Keratinocyte (primary cell): Measurements from ENCODE around the gene ENPP1. TPM values are rescaled to one million over a fixed set of nuclear protein-coding genes. Genes with fewer than 3 reads are reported as not detected.

Experiments used
- DNase-seq: peaks from one replicate; pipeline ENCODE4 v3.0.0-alpha.2; 2011; ENCODE audit warnings: low read depth, missing footprints, low spot score
- FAIRE-seq: peaks from 2 replicates; lab custom pipeline; 2011; peaks lifted over from hg19 to GRCh38; lab: Jason Lieb, UNC
- H2AFZ ChIP-seq: 2 replicates; pipeline ENCODE4 v1.6.0; 2012; ENCODE audit warnings: low read length, control low read depth, inconsistent platforms; ENCODE audit not compliant: control insufficient read depth
- H3K27ac ChIP-seq: 2 replicates; pipeline ENCODE4 v1.5.1; 2011; ENCODE audit warnings: low read length; ENCODE audit not compliant: control insufficient read depth, insufficient read depth
- H3K27me3 ChIP-seq: 3 replicates; pipeline ENCODE4 v1.6.0; 2011; ENCODE audit warnings: low read length; ENCODE audit not compliant: control insufficient read depth, insufficient read depth; ENCODE audit errors: extremely low read depth
- H3K36me3 ChIP-seq, 2 experiments: 2 replicates in 1 of 2; 3 replicates in 1 of 2; pipeline ENCODE4 v1.5.1; 2011; ENCODE audit warnings: low read length in 2 of 2, mild to moderate bottlenecking in 1 of 2; ENCODE audit not compliant: control insufficient read depth in 2 of 2, insufficient read depth in 2 of 2; ENCODE audit errors: extremely low read depth in 1 of 2
- H3K4me1 ChIP-seq: 3 replicates; pipeline ENCODE4 v1.5.1; 2011; ENCODE audit warnings: low read length; ENCODE audit not compliant: control insufficient read depth, insufficient read depth; ENCODE audit errors: extremely low read depth
- H3K4me2 ChIP-seq: 3 replicates; pipeline ENCODE4 v1.6.0; 2011; ENCODE audit warnings: low read depth, low read length; ENCODE audit not compliant: control insufficient read depth, insufficient read depth; ENCODE audit errors: extremely low read depth
- H3K4me3 ChIP-seq, 3 experiments: fragments of 200-600 bp in 1 of 3; sonication (generic) in 1 of 3; 2 replicates in 2 of 3; 3 replicates in 1 of 3; pipeline ENCODE4 v1.5.1; 2011 to 2016; ENCODE audit warnings: low read length in 3 of 3, mild to moderate bottlenecking in 3 of 3, control low read depth in 2 of 3, inconsistent platforms in 1 of 3, low read depth in 1 of 3, mixed read lengths in 1 of 3, mixed run types in 1 of 3, moderate library complexity in 1 of 3; ENCODE audit not compliant: control insufficient read depth in 2 of 3, insufficient read depth in 2 of 3; ENCODE audit errors: extremely low read depth in 1 of 3
- H3K79me2 ChIP-seq: 2 replicates; pipeline ENCODE4 v1.6.0; 2012; ENCODE audit warnings: low read length; ENCODE audit not compliant: control insufficient read depth, insufficient read depth
- H3K9ac ChIP-seq: 3 replicates; pipeline ENCODE4 v1.6.0; 2011; ENCODE audit warnings: low read length; ENCODE audit not compliant: control insufficient read depth, insufficient read depth; ENCODE audit errors: extremely low read depth
- H3K9me1 ChIP-seq: 3 replicates; pipeline ENCODE4 v1.6.0; 2011; ENCODE audit warnings: low read length; ENCODE audit not compliant: control insufficient read depth, insufficient read depth; ENCODE audit errors: extremely low read depth
- H3K9me3 ChIP-seq: 2 replicates; pipeline ENCODE4 v1.5.1; 2012; ENCODE audit warnings: low read depth, low read length; ENCODE audit not compliant: control insufficient read depth
- H4K20me1 ChIP-seq: 3 replicates; pipeline ENCODE4 v1.6.0; 2011; ENCODE audit warnings: low read length; ENCODE audit not compliant: control insufficient read depth, insufficient read depth; ENCODE audit errors: extremely low read depth
- CTCF ChIP-seq, 3 experiments: IDR thresholded peaks in 1 of 3; conservative IDR thresholded peaks in 1 of 3; optimal IDR thresholded peaks in 1 of 3; 2 replicates in 2 of 3; 3 replicates in 1 of 3; pipeline versions ENCODE3 to v1.5.1; 2011; ENCODE audit warnings: low read length in 3 of 3, mild to moderate bottlenecking in 3 of 3, moderate library complexity in 2 of 3, control low read depth in 1 of 3, inconsistent platforms in 1 of 3; ENCODE audit not compliant: insufficient read depth in 2 of 3; ENCODE audit errors: extremely low read depth in 1 of 3
- EZH2 ChIP-seq: IDR thresholded peaks from one replicate; pipeline ENCODE4 v1.6.1; 2012; ENCODE audit warnings: inconsistent platforms, mild to moderate bottlenecking, low read length, moderate library complexity
- dilution Hi-C: fragments of 300-500 bp; cut with MboI; formaldehyde crosslinking; loops from one replicate; pipeline ENCODE4 v1.7.0; 2020; ENCODE audit warnings: low sequenced_read_pairs; ENCODE audit not compliant: extremely low pct_ligation_motif_present
- polyA plus RNA-seq, 5 experiments: library from polyadenylated mRNA; depleted of rRNA in 3 of 5; stranded (reverse) in 3 of 5; stranded (forward) in 1 of 5; unstranded in 1 of 5; fragments of >200 nt; gene quantifications; 1 replicate in 1 of 5; 2 replicates in 3 of 5; 3 replicates in 1 of 5; pipeline versions ENCODE4 v1.2.1 to v1.2.3, GENCODE V29; 2011 to 2012; ENCODE audit warnings: missing spikeins in 2 of 5, low read depth in 1 of 5, low replicate concordance in 1 of 5

ENPP1 gene
- polyA plus RNA-seq, 1 donor (not counting 4 experiments of a cell fraction or from before 2014, with no cell fraction given): 0.34 TPM

DNA sequence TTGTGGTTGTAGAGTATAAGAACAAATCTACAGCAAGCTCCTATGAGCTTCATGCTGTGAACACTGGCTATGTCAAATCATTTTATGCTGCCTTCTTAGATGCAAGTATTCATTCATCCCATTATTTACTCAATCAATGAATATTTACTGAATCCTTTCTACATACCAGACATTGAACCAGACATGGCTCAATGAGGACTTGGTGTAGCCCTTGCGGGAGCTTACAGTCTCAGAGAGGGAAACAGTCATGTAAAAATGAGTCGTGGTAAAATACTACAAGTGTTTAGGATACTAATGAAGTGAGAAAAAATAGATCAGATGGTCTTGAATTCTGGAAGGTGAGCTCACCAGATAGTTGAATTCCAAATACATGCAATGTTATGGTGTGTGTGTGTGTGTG is 44.8 kb upstream of the ENPP1 start:
- Histone ChIP-seq H2AFZ (no peak overlapping the region), H3K4me3 (no peak overlapping the region), H3K27ac (no peak overlapping the region), H4K20me1 (no peaks in the 10 kb centered on the region), H3K79me2 (no peaks in the 10 kb centered on the region), H3K36me3 (no peaks in the 10 kb centered on the region), H3K4me1 (peaks cover 4% of the 10 kb centered on the region), H3K9me1 (no peaks in the 10 kb centered on the region), H3K9me3 (no peaks in the 10 kb centered on the region), H3K9ac (no peak overlapping the region), H3K27me3 (no peaks in the 10 kb centered on the region), H3K4me2 (no peak overlapping the region)
- FAIRE-seq (no peak), DNase-seq (no peak)
- dilution Hi-C loops: no loop called here
- TF ChIP-seq CTCF (optimal IDR thresholded peaks at IDR 0.05 in 1 of 3, IDR thresholded peaks at IDR 0.05 in 1 of 3, conservative IDR thresholded peaks at IDR 0.05 in 1 of 3; ENCODE audit: extremely low read depth in 1 of 3, insufficient read depth in 2 of 3, low read length in 3 of 3): no peak
- no peak for TF ChIP-seq EZH2

- FAIRE-seq: no peak
- H3K36me3 ChIP-seq: no peaks in the 10 kb centered on the region
Measured at GRCh38 chr6:131763749-131764148, 44.1 kb upstream of the ENPP1 start.

More at GRCh38 chr6:131763749-131764148, 44.1 kb upstream of the ENPP1 start:
- Histone ChIP-seq H4K20me1 (no peaks in the 10 kb centered on the region), H3K9me1 (no peaks in the 10 kb centered on the region), H3K79me2 (no peaks in the 10 kb centered on the region), H3K4me2 (no peak overlapping the region), H3K27me3 (no peaks in the 10 kb centered on the region), H3K4me1 (peaks cover 4% of the 10 kb centered on the region), H3K27ac (no peak overlapping the region), H2AFZ (no peak overlapping the region), H3K4me3 (no peak overlapping the region), H3K9ac (no peak overlapping the region), H3K9me3 (no peaks in the 10 kb centered on the region)
- dilution Hi-C loops: no loop called here
- no peak for DNase-seq
- no peak for TF ChIP-seq CTCF (optimal IDR thresholded peaks at IDR 0.05 in 1 of 3, IDR thresholded peaks at IDR 0.05 in 1 of 3, conservative IDR thresholded peaks at IDR 0.05 in 1 of 3; ENCODE audit: extremely low read depth in 1 of 3, insufficient read depth in 2 of 3, low read length in 3 of 3)
- no peak for TF ChIP-seq EZH2
